ENCODE data around the gene SLC6A6. TPM values are rescaled to one million over a fixed set of nuclear protein-coding genes. Genes with fewer than 3 reads are reported as not detected.

Gene SLC6A6
- total and polyA plus RNA-seq, 4 donors: 0.92 to 7.2 (median 2.9) TPM

GRCh38 chr3:14508966-14509795 lies 106.8 kb downstream of the SLC6A6 start:
- Histone ChIP-seq H3K27me3 (ENCODE audit: control insufficient read depth in 4 of 4, insufficient read depth in 4 of 4, low read length in 3 of 4) (no peaks in the 10 kb centered on the region), H3K36me3 (ENCODE audit: control insufficient read depth in 4 of 4, insufficient read depth in 3 of 4, low read depth in 1 of 4, low read length in 3 of 4) (no peaks in the 10 kb centered on the region), H3K4me1 (ENCODE audit: control insufficient read depth in 4 of 4, insufficient read depth in 4 of 4, low read length in 3 of 4) (peaks cover 0 to 2% (median 0%) of the 10 kb centered on the region in 4 donors), H3K9me3 (ENCODE audit: control insufficient read depth in 4 of 4, low read length in 3 of 4) (no peaks in the 10 kb centered on the region), H3K27ac (ENCODE audit: low read depth in 1 of 2, low read length in 2 of 2) (no peak overlapping the region), H3K9ac (ENCODE audit: low read depth in 1 of 2, low read length in 2 of 2) (no peak overlapping the region), H3K4me3 (ENCODE audit: low read depth in 1 of 3, low read length in 3 of 3) (no peak overlapping the region)
- TF ChIP-seq TAF1 (conservative IDR thresholded peaks at IDR 0.05) (no peak), YY1 (IDR thresholded peaks at IDR 0.05) (no peak), HNF4G (IDR thresholded peaks at IDR 0.05) (no peak), CTCF (IDR thresholded peaks at IDR 0.05; ENCODE audit: low read depth, low read length, missing input control) (peak; percentile 81), ATF3 (IDR thresholded peaks at IDR 0.05) (no peak), RXRA (IDR thresholded peaks at IDR 0.05) (no peak), NR2F2 (IDR thresholded peaks at IDR 0.05) (no peak), RAD21 (IDR thresholded peaks at IDR 0.05) (peak; percentile 69 to 78)
- 24% methylated on average over 22 of the region's 22 CpGs for WGBS
- peak; percentile 83 for DNase-seq (ENCODE audit: low spot score)

- no peak for DNase-seq (ENCODE audit: low spot score)
- Histone ChIP-seq H3K4me3 (ENCODE audit: low read depth in 1 of 3, low read length in 3 of 3) (no peak overlapping the region), H3K9me3 (ENCODE audit: control insufficient read depth in 4 of 4, low read length in 3 of 4) (no peaks in the 10 kb centered on the region), H3K4me1 (ENCODE audit: control insufficient read depth in 4 of 4, insufficient read depth in 4 of 4, low read length in 3 of 4) (peaks cover 0 to 2% (median 0%) of the 10 kb centered on the region in 4 donors), H3K27me3 (ENCODE audit: control insufficient read depth in 4 of 4, insufficient read depth in 4 of 4, low read length in 3 of 4) (no peaks in the 10 kb centered on the region), H3K9ac (ENCODE audit: low read depth in 1 of 2, low read length in 2 of 2) (no peak overlapping the region), H3K36me3 (ENCODE audit: control insufficient read depth in 4 of 4, insufficient read depth in 3 of 4, low read depth in 1 of 4, low read length in 3 of 4) (no peaks in the 10 kb centered on the region), H3K27ac (ENCODE audit: low read depth in 1 of 2, low read length in 2 of 2) (no peak overlapping the region)
- TF ChIP-seq NR2F2 (IDR thresholded peaks at IDR 0.05): no peak
- no peak for TF ChIP-seq RXRA (IDR thresholded peaks at IDR 0.05)
- TF ChIP-seq SP1 (IDR thresholded peaks at IDR 0.05): no peak
- TF ChIP-seq ATF3 (IDR thresholded peaks at IDR 0.05): no peak
- TF ChIP-seq ZBTB33 (IDR thresholded peaks at IDR 0.05): no peak
- TF ChIP-seq JUND (IDR thresholded peaks at IDR 0.05): no peak
- no peak for TF ChIP-seq HNF4A (conservative IDR thresholded peaks at IDR 0.05)
- TF ChIP-seq RAD21 (IDR thresholded peaks at IDR 0.05): no peak
- TF ChIP-seq GABPA (IDR thresholded peaks at IDR 0.05 in 1 of 2, conservative IDR thresholded peaks at IDR 0.05 in 1 of 2): no peak
- TF ChIP-seq MAX (IDR thresholded peaks at IDR 0.05): no peak
- TF ChIP-seq REST (IDR thresholded peaks at IDR 0.05): no peak
- TF ChIP-seq EGR1 (IDR thresholded peaks at IDR 0.05; ENCODE audit: low read depth in 2 of 2): no peak
- no peak for TF ChIP-seq CTCF (IDR thresholded peaks at IDR 0.05; ENCODE audit: low read depth, low read length, missing input control)
- no peak for TF ChIP-seq YY1 (IDR thresholded peaks at IDR 0.05)
- 92% methylated on average over 10 of the region's 10 CpGs for WGBS
These were observed 107.3 kb downstream of the SLC6A6 start for GRCh38 chr3:14509796-14510100.

All from liver (tissue), 9 donors.